Measurements from ENCODE around the gene ACSM5. TPM values are rescaled to one million over a fixed set of nuclear protein-coding genes. Genes with fewer than 3 reads are reported as not detected.

Gene ACSM5, protein sequence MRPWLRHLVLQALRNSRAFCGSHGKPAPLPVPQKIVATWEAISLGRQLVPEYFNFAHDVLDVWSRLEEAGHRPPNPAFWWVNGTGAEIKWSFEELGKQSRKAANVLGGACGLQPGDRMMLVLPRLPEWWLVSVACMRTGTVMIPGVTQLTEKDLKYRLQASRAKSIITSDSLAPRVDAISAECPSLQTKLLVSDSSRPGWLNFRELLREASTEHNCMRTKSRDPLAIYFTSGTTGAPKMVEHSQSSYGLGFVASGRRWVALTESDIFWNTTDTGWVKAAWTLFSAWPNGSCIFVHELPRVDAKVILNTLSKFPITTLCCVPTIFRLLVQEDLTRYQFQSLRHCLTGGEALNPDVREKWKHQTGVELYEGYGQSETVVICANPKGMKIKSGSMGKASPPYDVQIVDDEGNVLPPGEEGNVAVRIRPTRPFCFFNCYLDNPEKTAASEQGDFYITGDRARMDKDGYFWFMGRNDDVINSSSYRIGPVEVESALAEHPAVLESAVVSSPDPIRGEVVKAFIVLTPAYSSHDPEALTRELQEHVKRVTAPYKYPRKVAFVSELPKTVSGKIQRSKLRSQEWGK
- total RNA-seq (2021), result 0.16 to 0.17 TPM in 2 of 3 replicates, not detected in the other
- Bru-seq, nascent RNA, result percentile 3 among the genes with signal in this experiment
- long read RNA-seq, experiment 1, result 0 reads
- long read RNA-seq, experiment 2, result 0 reads
- long read RNA-seq, experiment 3, result 0 reads

DNA sequence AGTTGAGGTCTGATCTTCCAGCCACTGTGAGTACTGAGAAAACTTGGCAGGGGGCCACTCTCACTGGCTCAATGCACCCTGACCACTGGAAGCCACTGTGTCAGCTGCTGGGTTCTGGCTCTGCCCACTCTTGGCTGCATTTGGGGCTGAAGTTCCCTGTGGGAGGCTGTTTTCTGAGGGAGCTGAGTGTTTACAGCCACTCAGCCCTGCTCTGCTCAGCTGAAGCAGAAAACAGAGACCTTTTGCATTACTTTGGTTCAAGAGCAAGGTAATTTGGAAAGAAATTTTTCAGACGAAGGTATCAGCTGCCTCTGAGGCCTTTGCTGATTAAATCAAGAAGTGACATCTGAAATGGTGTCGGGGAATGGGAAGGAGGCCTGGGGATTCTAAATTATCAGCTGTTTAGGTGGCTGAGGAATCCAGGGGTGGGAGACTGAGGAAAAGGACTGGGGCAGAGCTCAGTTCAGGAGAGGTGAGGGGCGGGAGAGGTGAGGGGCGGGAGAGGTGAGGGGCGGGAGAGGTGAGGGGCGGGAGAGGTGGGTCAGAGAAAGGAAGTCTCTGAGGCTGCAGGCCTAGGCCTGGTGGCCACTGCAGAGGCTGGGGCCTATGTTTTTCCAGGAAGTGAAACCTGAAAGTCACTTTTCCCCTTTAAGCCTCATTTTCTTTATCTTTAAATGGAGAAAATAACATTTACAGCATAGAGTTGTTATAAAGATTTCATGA is at the start of gene ACSM5:
ACSM5 (plus strand) TSS at position 137 of the 723 bp plus-strand sequence. CDS start 1,951 bp downstream, outside the sequence.
- ChIA-PET POLR2A (no interaction called here), CTCF (interaction anchor here (0.6 to 2.0 kb wide), 3 partner anchors 24 to 502 kb away, joined by 3 to 7 read pairs (median 4); no protein-coding TSS in a partner anchor)
- Mint-ChIP-seq H3K27ac (no peak within 1 kb of the TSS), H3K4me3 (no peak within 1 kb of the TSS), H3K36me3 (no peaks in the 10 kb centered on the region), H3K27me3 (ENCODE audit: low read depth) (no peaks in the 10 kb centered on the region), H3K4me1 (peaks cover 5% of the 10 kb centered on the region; the same call in 1 of the 2 replicates), H3K9me3 (peaks cover 11% of the 10 kb centered on the region)
- ATAC-seq (no peak), DNase-seq (ENCODE audit: low spot score) (no peak)
- TF ChIP-seq OVOL2 (CRISPR knock-in tag; IDR thresholded peaks at IDR 0.05; ENCODE audit: borderline replicate concordance) (no peak), JUN (CRISPR knock-in tag; IDR thresholded peaks at IDR 0.05) (no peak), NFE2L1 (CRISPR knock-in tag; IDR thresholded peaks at IDR 0.05) (no peak), ZNF671 (CRISPR knock-in tag; IDR thresholded peaks at IDR 0.05) (no peak), JAZF1 (CRISPR knock-in tag; IDR thresholded peaks at IDR 0.05) (no peak), ETV6 (CRISPR knock-in tag; IDR thresholded peaks at IDR 0.05) (no peak)
- TF ChIP-seq, protein P1, sequence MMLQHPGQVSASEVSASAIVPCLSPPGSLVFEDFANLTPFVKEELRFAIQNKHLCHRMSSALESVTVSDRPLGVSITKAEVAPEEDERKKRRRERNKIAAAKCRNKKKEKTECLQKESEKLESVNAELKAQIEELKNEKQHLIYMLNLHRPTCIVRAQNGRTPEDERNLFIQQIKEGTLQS (CRISPR knock-in tag; conservative IDR thresholded peaks at IDR 0.05), result no peak
- TF ChIP-seq, protein P2, sequence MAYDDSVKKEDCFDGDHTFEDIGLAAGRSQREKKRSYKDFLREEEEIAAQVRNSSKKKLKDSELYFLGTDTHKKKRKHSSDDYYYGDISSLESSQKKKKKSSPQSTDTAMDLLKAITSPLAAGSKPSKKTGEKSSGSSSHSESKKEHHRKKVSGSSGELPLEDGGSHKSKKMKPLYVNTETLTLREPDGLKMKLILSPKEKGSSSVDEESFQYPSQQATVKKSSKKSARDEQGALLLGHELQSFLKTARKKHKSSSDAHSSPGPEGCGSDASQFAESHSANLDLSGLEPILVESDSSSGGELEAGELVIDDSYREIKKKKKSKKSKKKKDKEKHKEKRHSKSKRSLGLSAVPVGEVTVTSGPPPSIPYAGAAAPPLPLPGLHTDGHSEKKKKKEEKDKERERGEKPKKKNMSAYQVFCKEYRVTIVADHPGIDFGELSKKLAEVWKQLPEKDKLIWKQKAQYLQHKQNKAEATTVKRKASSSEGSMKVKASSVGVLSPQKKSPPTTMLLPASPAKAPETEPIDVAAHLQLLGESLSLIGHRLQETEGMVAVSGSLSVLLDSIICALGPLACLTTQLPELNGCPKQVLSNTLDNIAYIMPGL (CRISPR knock-in tag; IDR thresholded peaks at IDR 0.05), result no peak
- TF ChIP-seq, protein P3, sequence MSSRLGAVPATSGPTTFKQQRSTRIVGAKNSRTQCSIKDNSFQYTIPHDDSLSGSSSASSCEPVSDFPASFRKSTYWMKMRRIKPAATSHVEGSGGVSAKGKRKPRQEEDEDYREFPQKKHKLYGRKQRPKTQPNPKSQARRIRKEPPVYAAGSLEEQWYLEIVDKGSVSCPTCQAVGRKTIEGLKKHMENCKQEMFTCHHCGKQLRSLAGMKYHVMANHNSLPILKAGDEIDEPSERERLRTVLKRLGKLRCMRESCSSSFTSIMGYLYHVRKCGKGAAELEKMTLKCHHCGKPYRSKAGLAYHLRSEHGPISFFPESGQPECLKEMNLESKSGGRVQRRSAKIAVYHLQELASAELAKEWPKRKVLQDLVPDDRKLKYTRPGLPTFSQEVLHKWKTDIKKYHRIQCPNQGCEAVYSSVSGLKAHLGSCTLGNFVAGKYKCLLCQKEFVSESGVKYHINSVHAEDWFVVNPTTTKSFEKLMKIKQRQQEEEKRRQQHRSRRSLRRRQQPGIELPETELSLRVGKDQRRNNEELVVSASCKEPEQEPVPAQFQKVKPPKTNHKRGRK (CRISPR knock-in tag; IDR thresholded peaks at IDR 0.05; ENCODE audit: borderline replicate concordance), result no peak
- TF ChIP-seq, protein P4, sequence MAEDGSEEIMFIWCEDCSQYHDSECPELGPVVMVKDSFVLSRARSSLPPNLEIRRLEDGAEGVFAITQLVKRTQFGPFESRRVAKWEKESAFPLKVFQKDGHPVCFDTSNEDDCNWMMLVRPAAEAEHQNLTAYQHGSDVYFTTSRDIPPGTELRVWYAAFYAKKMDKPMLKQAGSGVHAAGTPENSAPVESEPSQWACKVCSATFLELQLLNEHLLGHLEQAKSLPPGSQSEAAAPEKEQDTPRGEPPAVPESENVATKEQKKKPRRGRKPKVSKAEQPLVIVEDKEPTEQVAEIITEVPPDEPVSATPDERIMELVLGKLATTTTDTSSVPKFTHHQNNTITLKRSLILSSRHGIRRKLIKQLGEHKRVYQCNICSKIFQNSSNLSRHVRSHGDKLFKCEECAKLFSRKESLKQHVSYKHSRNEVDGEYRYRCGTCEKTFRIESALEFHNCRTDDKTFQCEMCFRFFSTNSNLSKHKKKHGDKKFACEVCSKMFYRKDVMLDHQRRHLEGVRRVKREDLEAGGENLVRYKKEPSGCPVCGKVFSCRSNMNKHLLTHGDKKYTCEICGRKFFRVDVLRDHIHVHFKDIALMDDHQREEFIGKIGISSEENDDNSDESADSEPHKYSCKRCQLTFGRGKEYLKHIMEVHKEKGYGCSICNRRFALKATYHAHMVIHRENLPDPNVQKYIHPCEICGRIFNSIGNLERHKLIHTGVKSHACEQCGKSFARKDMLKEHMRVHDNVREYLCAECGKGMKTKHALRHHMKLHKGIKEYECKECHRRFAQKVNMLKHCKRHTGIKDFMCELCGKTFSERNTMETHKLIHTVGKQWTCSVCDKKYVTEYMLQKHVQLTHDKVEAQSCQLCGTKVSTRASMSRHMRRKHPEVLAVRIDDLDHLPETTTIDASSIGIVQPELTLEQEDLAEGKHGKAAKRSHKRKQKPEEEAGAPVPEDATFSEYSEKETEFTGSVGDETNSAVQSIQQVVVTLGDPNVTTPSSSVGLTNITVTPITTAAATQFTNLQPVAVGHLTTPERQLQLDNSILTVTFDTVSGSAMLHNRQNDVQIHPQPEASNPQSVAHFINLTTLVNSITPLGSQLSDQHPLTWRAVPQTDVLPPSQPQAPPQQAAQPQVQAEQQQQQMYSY (CRISPR knock-in tag; IDR thresholded peaks at IDR 0.05), result no peak

DNA sequence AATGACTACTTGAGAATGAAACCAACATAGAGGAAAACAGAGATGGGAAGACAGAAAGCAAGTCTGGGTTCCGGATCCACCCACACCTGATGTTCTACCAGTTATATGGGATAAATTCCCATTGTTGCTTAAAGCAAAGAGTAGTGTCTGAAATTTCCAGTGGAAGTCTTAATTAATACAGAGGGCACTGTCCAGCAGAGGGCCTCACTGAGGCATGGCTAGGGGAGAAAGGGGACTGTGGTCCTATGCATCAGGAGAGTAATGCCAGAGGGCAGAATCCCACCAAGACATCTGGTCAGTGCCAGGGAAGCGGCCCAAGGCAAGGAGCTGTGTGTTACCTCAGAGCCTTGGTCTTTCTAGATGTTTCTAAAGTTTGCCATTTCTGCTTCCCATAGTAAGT is 49.3 kb upstream of the ACSM5 start:
- Mint-ChIP-seq H3K9me3 (peaks cover 19% of the 10 kb centered on the region), H3K36me3 (peaks cover 5% of the 10 kb centered on the region), H3K4me1 (no peaks in the 10 kb centered on the region), H3K27ac (no peak overlapping the region), H3K27me3 (ENCODE audit: low read depth) (no peaks in the 10 kb centered on the region; the same call in 1 of the 2 replicates), H3K4me3 (no peak overlapping the region)
- ATAC-seq, result peak; percentile 79
- POLR2A ChIA-PET, result no interaction called here
- CTCF ChIA-PET, result interaction anchor here (1.0 to 4.8 kb wide), 6 partner anchors 10 to 453 kb away, joined by 3 to 24 read pairs (median 4); no protein-coding TSS in a partner anchor
- peak; percentile 54 for DNase-seq (ENCODE audit: low spot score)
- TF ChIP-seq, protein P1 (CRISPR knock-in tag; conservative IDR thresholded peaks at IDR 0.05), result no peak
- TF ChIP-seq, protein P5, sequence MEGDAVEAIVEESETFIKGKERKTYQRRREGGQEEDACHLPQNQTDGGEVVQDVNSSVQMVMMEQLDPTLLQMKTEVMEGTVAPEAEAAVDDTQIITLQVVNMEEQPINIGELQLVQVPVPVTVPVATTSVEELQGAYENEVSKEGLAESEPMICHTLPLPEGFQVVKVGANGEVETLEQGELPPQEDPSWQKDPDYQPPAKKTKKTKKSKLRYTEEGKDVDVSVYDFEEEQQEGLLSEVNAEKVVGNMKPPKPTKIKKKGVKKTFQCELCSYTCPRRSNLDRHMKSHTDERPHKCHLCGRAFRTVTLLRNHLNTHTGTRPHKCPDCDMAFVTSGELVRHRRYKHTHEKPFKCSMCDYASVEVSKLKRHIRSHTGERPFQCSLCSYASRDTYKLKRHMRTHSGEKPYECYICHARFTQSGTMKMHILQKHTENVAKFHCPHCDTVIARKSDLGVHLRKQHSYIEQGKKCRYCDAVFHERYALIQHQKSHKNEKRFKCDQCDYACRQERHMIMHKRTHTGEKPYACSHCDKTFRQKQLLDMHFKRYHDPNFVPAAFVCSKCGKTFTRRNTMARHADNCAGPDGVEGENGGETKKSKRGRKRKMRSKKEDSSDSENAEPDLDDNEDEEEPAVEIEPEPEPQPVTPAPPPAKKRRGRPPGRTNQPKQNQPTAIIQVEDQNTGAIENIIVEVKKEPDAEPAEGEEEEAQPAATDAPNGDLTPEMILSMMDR (IDR thresholded peaks at IDR 0.05), result peak; percentile 37
- TF ChIP-seq, protein P6, sequence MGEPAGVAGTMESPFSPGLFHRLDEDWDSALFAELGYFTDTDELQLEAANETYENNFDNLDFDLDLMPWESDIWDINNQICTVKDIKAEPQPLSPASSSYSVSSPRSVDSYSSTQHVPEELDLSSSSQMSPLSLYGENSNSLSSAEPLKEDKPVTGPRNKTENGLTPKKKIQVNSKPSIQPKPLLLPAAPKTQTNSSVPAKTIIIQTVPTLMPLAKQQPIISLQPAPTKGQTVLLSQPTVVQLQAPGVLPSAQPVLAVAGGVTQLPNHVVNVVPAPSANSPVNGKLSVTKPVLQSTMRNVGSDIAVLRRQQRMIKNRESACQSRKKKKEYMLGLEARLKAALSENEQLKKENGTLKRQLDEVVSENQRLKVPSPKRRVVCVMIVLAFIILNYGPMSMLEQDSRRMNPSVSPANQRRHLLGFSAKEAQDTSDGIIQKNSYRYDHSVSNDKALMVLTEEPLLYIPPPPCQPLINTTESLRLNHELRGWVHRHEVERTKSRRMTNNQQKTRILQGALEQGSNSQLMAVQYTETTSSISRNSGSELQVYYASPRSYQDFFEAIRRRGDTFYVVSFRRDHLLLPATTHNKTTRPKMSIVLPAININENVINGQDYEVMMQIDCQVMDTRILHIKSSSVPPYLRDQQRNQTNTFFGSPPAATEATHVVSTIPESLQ (CRISPR knock-in tag; IDR thresholded peaks at IDR 0.05), result no peak
- no peak for TF ChIP-seq GRHL2 (CRISPR knock-in tag; IDR thresholded peaks at IDR 0.05; ENCODE audit: insufficient replicate concordance, severe bottlenecking)
- no peak for TF ChIP-seq ZNF317 (CRISPR knock-in tag; IDR thresholded peaks at IDR 0.05; ENCODE audit: borderline replicate concordance, low read depth)

Data from WTC11 (cell line).